ENCODE measurements around the gene GUK1.

Gene GUK1

GRCh38 chr1:228098323-228098931, 41.7 kb upstream of the GUK1 start:
- Histone ChIP-seq H3K27me3 (ENCODE audit: insufficient read depth, low read length, poor library complexity) (no peaks in the 10 kb centered on the region), H3K79me2 (ENCODE audit: insufficient read depth, low read length) (peaks cover 86% of the 10 kb centered on the region), H3K9ac (ENCODE audit: low read depth, low read length) (no peak overlapping the region), H2AFZ (ENCODE audit: low read depth, low read length) (no peak overlapping the region), H3K36me3 (ENCODE audit: insufficient read depth, low read length) (peaks cover 71% of the 10 kb centered on the region), H4K20me1 (ENCODE audit: insufficient read depth, low read length) (peaks cover 82% of the 10 kb centered on the region), H3K4me3 (ENCODE audit: low read depth in 1 of 2, low read length in 2 of 2) (no peak overlapping the region), H3K9me3 (ENCODE audit: insufficient read depth, low read length, severe bottlenecking) (peaks cover 14% of the 10 kb centered on the region), H3K4me2 (ENCODE audit: insufficient read depth, low read length) (no peak overlapping the region), H3K27ac (ENCODE audit: low read length) (no peak overlapping the region), H3K4me1 (ENCODE audit: insufficient read depth, low read length) (peaks cover 20% of the 10 kb centered on the region)
- DNase-seq (no peak), ATAC-seq (ENCODE audit: insufficient read depth, low read depth) (no peak)
- no peak for TF ChIP-seq EZH2 (IDR thresholded peaks at IDR 0.05; ENCODE audit: borderline replicate concordance, low read depth, low read length, severe bottlenecking)
- no peak for TF ChIP-seq CTCF (IDR thresholded peaks at IDR 0.05; ENCODE audit: borderline replicate concordance, extremely low read depth, low read length, poor library complexity, severe bottlenecking)

- Histone ChIP-seq H4K20me1 (ENCODE audit: insufficient read depth, low read length) (peaks cover 76% of the 10 kb centered on the region), H3K27ac (ENCODE audit: low read length) (no peak overlapping the region), H3K4me1 (ENCODE audit: insufficient read depth, low read length) (peaks cover 29% of the 10 kb centered on the region), H3K4me2 (ENCODE audit: insufficient read depth, low read length) (no peak overlapping the region), H3K36me3 (ENCODE audit: insufficient read depth, low read length) (peaks cover 65% of the 10 kb centered on the region), H2AFZ (ENCODE audit: low read depth, low read length) (no peak overlapping the region), H3K9ac (ENCODE audit: low read depth, low read length) (no peak overlapping the region), H3K4me3 (ENCODE audit: low read depth in 1 of 2, low read length in 2 of 2) (no peak overlapping the region), H3K79me2 (ENCODE audit: insufficient read depth, low read length) (peaks cover 86% of the 10 kb centered on the region), H3K27me3 (ENCODE audit: insufficient read depth, low read length, poor library complexity) (no peaks in the 10 kb centered on the region), H3K9me3 (ENCODE audit: insufficient read depth, low read length, severe bottlenecking) (peaks cover 6% of the 10 kb centered on the region)
- no peak for ATAC-seq (ENCODE audit: insufficient read depth, low read depth)
- TF ChIP-seq EZH2 (IDR thresholded peaks at IDR 0.05; ENCODE audit: borderline replicate concordance, low read depth, low read length, severe bottlenecking) = no peak
- no peak for DNase-seq
Observed at GRCh38 chr1:228099331-228099732, 40.7 kb upstream of the GUK1 start.

GRCh38 chr1:228100822-228101613, 39.1 kb upstream of the GUK1 start:
- H2AFZ ChIP-seq (ENCODE audit: low read depth, low read length) = no peak overlapping the region
- peaks cover 59% of the 10 kb centered on the region for H3K36me3 ChIP-seq (ENCODE audit: insufficient read depth, low read length)
- no peak overlapping the region for H3K9ac ChIP-seq (ENCODE audit: low read depth, low read length)
- TF ChIP-seq EZH2 (IDR thresholded peaks at IDR 0.05; ENCODE audit: borderline replicate concordance, low read depth, low read length, severe bottlenecking) (no peak), CTCF (IDR thresholded peaks at IDR 0.05; ENCODE audit: borderline replicate concordance, extremely low read depth, low read length, poor library complexity, severe bottlenecking) (no peak)
- H3K79me2 ChIP-seq (ENCODE audit: insufficient read depth, low read length) = peaks cover 76% of the 10 kb centered on the region
- H3K4me2 ChIP-seq (ENCODE audit: insufficient read depth, low read length) = peak overlapping the region; percentile 73
- peaks cover 42% of the 10 kb centered on the region for H3K4me1 ChIP-seq (ENCODE audit: insufficient read depth, low read length)
- no peak for DNase-seq
- no peaks in the 10 kb centered on the region for H3K9me3 ChIP-seq (ENCODE audit: insufficient read depth, low read length, severe bottlenecking)
- no peak overlapping the region for H3K4me3 ChIP-seq (ENCODE audit: low read depth in 1 of 2, low read length in 2 of 2)
- no peak overlapping the region; the same call in 1 of the 2 replicates for H3K27ac ChIP-seq (ENCODE audit: low read length)
- no peak for ATAC-seq (ENCODE audit: insufficient read depth, low read depth)
- H4K20me1 ChIP-seq (ENCODE audit: insufficient read depth, low read length) = peaks cover 60% of the 10 kb centered on the region
- no peaks in the 10 kb centered on the region for H3K27me3 ChIP-seq (ENCODE audit: insufficient read depth, low read length, poor library complexity)

GRCh38 chr1:228101614-228101993, 38.5 kb upstream of the GUK1 start:
- H2AFZ ChIP-seq (ENCODE audit: low read depth, low read length) = no peak overlapping the region
- no peaks in the 10 kb centered on the region for H3K9me3 ChIP-seq (ENCODE audit: insufficient read depth, low read length, severe bottlenecking)
- TF ChIP-seq EZH2 (IDR thresholded peaks at IDR 0.05; ENCODE audit: borderline replicate concordance, low read depth, low read length, severe bottlenecking) (no peak), CTCF (IDR thresholded peaks at IDR 0.05; ENCODE audit: borderline replicate concordance, extremely low read depth, low read length, poor library complexity, severe bottlenecking) (no peak)
- H3K36me3 ChIP-seq (ENCODE audit: insufficient read depth, low read length) = peaks cover 59% of the 10 kb centered on the region
- peak overlapping the region in 1 of 2 experiments; percentile 95; a peak in 3 of 4 replicates for H3K4me3 ChIP-seq (ENCODE audit: low read depth in 1 of 2, low read length in 2 of 2)
- DNase-seq (no peak), ATAC-seq (ENCODE audit: insufficient read depth, low read depth) (no peak)
- no peak overlapping the region for H3K27ac ChIP-seq (ENCODE audit: low read length)
- peaks cover 54% of the 10 kb centered on the region for H4K20me1 ChIP-seq (ENCODE audit: insufficient read depth, low read length)
- peak overlapping the region; percentile 78 for H3K9ac ChIP-seq (ENCODE audit: low read depth, low read length)
- H3K27me3 ChIP-seq (ENCODE audit: insufficient read depth, low read length, poor library complexity) = no peaks in the 10 kb centered on the region
- peaks cover 70% of the 10 kb centered on the region for H3K79me2 ChIP-seq (ENCODE audit: insufficient read depth, low read length)
- peak overlapping the region; percentile 73 for H3K4me2 ChIP-seq (ENCODE audit: insufficient read depth, low read length)
- peaks cover 40% of the 10 kb centered on the region for H3K4me1 ChIP-seq (ENCODE audit: insufficient read depth, low read length)
